Measurements from ENCODE around the gene SUMO3.

GRCh38 chr21:44778983-44779382 is 38.9 kb downstream of the SUMO3 start:
- TF ChIP-seq CTCF (conservative IDR thresholded peaks at IDR 0.05; ENCODE audit: low read length) (no peak), EZH2phosphoT487 (IDR thresholded peaks at IDR 0.05; ENCODE audit: borderline replicate concordance) (no peak)

Data from Loucy (cell line).